Coronary artery (tissue), 2 donors: ENCODE results near the gene PFAS.

Experiments
- DNase-seq: peaks from one replicate; pipeline ENCODE4 v3.0.0-alpha.2; 2017; ENCODE audit warnings: low spot score
- H3K27ac ChIP-seq, 2 donors: fragments of 200-600 bp; sonication (generic); one replicate each; pipeline ENCODE4 v1.5.1; 2016 to 2019
- H3K4me3 ChIP-seq: fragments of 200-600 bp; sonication (generic); 2 replicates; pipeline ENCODE4 v1.5.1; 2016; ENCODE audit warnings: mild to moderate bottlenecking, moderate library complexity
- TF ChIP-seq, protein P1 (sequence below): fragments of 200-600 bp; sonication (generic); IDR thresholded peaks from one replicate; pipeline ENCODE4 v1.5.1; 2019; ENCODE audit warnings: antibody characterized with exemption

Gene PFAS, protein sequence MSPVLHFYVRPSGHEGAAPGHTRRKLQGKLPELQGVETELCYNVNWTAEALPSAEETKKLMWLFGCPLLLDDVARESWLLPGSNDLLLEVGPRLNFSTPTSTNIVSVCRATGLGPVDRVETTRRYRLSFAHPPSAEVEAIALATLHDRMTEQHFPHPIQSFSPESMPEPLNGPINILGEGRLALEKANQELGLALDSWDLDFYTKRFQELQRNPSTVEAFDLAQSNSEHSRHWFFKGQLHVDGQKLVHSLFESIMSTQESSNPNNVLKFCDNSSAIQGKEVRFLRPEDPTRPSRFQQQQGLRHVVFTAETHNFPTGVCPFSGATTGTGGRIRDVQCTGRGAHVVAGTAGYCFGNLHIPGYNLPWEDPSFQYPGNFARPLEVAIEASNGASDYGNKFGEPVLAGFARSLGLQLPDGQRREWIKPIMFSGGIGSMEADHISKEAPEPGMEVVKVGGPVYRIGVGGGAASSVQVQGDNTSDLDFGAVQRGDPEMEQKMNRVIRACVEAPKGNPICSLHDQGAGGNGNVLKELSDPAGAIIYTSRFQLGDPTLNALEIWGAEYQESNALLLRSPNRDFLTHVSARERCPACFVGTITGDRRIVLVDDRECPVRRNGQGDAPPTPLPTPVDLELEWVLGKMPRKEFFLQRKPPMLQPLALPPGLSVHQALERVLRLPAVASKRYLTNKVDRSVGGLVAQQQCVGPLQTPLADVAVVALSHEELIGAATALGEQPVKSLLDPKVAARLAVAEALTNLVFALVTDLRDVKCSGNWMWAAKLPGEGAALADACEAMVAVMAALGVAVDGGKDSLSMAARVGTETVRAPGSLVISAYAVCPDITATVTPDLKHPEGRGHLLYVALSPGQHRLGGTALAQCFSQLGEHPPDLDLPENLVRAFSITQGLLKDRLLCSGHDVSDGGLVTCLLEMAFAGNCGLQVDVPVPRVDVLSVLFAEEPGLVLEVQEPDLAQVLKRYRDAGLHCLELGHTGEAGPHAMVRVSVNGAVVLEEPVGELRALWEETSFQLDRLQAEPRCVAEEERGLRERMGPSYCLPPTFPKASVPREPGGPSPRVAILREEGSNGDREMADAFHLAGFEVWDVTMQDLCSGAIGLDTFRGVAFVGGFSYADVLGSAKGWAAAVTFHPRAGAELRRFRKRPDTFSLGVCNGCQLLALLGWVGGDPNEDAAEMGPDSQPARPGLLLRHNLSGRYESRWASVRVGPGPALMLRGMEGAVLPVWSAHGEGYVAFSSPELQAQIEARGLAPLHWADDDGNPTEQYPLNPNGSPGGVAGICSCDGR (N-terminal part only)

DNA sequence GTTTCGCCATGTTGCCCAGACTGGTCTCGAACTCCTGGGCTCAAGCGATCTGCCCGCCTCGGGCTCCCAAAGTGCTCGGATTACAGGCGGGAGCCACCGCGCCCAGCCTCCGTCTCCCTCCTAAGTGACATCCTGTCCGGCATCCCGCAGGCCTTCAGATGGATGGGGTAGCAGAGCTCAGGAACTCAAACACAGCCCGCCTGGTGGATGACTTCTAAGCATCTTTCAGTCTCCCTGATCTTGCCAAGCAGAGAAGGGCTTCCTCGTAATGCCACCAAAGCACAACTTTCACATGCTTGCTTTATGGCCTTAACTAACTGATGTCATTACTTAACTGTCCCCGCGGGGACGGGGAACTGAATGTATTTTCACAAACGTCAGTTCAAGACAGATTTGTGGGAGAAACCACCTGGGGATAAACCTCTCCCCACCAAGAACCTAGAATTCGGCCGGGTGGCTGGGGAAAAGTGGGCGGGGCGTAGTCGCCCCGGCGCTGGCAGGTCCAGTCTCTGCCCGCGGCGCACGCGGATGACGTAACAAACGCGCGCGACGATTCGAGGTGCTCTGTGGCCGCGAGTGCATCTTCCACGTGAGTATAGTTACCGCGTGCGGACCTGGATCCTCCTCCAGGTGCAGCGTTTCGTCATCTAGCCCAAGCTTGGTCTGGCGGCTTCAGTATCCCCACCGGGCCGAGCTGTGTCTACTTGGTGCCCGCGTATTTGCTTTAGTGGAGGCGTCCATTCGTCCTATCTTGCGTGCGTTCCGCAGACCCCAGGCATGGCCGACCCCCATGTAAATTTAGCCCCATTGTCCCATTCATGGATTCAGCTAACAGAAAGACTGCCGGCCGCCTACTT lies at the start of gene PFAS:
TSS of gene PFAS (plus strand) at position 539 of the 857 bp plus-strand sequence. CDS start 4,649 bp downstream, outside the sequence.
- Histone ChIP-seq H3K27ac (peak within 1 kb of the TSS; percentile 96 to 97), H3K4me3 (peak within 1 kb of the TSS; percentile 77)
- DNase-seq, result peak; percentile 95
- TF ChIP-seq, protein P1, sequence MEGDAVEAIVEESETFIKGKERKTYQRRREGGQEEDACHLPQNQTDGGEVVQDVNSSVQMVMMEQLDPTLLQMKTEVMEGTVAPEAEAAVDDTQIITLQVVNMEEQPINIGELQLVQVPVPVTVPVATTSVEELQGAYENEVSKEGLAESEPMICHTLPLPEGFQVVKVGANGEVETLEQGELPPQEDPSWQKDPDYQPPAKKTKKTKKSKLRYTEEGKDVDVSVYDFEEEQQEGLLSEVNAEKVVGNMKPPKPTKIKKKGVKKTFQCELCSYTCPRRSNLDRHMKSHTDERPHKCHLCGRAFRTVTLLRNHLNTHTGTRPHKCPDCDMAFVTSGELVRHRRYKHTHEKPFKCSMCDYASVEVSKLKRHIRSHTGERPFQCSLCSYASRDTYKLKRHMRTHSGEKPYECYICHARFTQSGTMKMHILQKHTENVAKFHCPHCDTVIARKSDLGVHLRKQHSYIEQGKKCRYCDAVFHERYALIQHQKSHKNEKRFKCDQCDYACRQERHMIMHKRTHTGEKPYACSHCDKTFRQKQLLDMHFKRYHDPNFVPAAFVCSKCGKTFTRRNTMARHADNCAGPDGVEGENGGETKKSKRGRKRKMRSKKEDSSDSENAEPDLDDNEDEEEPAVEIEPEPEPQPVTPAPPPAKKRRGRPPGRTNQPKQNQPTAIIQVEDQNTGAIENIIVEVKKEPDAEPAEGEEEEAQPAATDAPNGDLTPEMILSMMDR, result no peak

DNA sequence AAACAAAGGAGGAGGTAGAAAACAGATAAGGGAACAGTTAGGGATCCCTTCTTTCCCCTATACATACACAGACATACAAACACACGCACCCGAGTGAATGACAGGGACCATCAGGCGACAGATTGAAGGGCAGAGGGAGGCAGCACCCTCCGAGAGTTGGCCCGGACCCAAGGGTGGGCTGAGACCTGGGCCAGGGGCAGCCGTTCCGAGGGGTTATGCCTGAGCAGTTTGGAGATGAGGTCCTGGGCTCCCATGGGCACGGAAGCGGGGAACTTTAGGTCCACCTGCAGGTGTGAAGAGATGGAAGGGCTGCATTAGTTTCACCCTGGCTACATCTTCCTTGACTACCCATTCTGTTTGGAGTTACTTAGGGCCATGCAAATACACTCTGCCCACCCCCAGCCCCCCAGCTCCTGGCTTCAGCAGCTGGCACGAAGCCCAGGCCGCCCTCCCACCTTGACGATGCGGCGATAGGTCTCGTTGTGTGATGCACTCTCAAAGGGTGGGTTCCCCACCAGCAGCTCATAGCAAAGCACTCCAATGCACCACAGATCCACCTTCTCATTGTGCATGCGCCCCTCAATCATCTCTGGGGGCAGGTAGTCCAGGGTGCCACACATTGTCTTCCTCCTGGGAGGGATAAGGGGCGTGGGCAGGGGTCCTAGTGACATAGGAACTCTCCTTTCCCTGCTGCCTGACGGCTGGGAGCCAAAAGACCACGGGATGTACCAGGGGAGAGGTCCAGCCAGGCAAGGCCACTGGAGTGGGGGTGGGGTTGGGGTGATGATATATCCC lies 44.1 kb upstream of the PFAS start:
- Histone ChIP-seq H3K27ac (no peak overlapping the region), H3K4me3 (no peak overlapping the region)
- TF ChIP-seq, protein P1, result no peak
- no peak for DNase-seq

DNA sequence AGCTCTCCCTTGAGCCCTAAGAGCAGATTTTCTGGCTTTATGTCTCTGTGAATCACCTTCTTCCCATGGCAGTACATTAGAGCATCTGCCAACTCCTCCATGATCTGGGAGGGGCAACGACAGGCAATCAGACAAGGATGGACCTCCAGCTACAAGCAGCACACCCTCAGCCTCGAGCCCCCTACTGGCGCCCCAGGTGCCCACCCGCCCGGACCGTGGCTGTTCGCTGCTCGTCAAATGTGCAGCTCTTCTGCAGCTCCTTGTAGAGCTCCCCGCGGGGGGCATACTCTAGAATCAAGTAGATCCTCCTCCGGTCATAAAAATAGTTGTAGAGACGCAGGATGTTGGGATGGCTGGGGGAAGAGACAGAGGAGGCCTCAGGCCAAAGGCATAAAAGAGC lies 42.6 kb upstream of the PFAS start:
- no peak overlapping the region for H3K27ac ChIP-seq
- TF ChIP-seq, protein P1, result no peak

DNA sequence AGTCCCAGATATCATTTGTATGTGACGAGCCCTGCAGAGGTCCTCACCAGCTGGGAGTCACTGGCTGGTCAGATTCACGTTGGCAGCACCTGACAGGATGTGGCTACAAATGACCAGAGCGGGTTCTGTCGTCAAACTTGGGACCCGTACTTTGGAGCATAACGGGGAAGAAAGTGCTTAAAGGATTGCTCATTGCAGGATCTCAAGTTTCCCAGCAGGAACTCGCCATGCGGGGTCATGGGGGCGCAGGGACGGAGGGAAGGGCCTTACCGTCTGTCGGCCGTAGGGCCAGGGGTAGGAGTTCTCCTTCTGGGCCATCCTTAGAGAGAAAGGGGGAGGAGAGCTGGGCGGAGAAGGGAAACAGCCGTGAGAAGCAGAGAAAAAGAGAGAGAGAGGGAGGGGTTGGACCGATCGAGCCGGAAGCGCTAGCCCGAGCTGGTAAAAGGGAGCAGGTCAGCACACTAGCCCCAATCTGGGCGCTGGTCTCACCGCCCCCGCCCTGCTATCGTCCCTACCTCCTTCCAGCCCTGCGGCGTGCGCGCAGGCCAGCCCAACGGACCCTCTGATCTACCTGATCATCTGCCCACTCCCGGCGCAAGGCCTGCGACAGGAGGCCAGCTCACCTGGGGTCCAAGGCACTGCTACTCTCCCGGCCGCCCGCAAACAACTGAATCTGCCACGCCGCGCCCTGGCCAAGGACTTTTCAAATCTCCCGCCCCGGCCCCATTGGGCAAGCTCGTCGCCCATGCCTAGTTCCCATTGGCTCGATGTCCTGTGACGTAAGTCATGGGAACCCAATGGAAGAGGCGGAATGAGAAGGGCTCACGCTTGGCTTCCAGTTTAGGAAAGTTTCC lies 39.0 kb upstream of the PFAS start, which contains the start of gene AURKB:
TSS of gene AURKB (minus strand) at position 669 of the 854 bp plus-strand sequence. CDS start at position 318, 351 bp downstream.
- peak within 1 kb of the TSS; percentile 59 to 81 for H3K27ac ChIP-seq

More for the DNA sequence above, 42.6 kb upstream of the PFAS start:
- no peak for DNase-seq
- H3K4me3 ChIP-seq, result no peak overlapping the region

More for the DNA sequence above, 39.0 kb upstream of the PFAS start, which contains the start of gene AURKB:
- DNase-seq, result peak; percentile 95
- peak within 1 kb of the TSS; percentile 62 for H3K4me3 ChIP-seq
- TF ChIP-seq, protein P1, result no peak
